GM21619 (cell line): Measurements from ENCODE around the gene NOP14.
A peak's percentile ranks its signal among the peaks of the same experiment; 100 is the strongest.
"Not testable (repeated sequence)": the region's sequence is repeated elsewhere in the genome, so short reads cannot be mapped to it uniquely, and the experiment has no call there.

Source experiments
- ATAC-seq: cut with Tn5 transposase; IDR thresholded peaks from one replicate; pipeline ENCODE4 v1.9.1; 2021; ENCODE audit not compliant: unreplicated experiment

The NOP14 gene

DNA sequence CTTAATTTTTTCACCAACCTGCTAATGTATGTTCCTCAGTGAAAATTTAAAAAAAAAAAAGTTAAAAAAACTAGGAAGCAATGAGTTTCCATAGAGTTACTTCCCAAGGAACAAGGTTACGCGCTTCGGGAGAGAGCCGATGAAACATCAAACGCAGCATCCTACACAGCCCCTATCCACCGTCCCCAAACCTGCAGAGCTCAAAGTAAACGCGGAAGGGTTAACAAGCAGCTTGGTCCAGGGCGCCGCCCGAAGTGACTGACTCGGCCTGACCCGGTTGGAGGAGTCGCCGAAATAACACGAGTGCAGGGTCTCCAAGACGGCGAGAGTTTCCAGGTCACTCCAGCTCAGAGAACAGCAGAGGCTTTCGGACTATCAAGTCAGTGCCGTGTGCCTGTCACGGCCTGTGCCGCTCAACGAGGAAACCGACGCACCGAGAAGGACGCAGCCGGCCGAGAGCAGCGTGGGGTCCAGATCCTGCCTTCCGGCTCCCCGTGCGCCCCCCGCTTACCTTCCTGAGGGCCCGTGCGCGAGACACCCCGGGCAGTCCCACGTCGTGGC, 512 bp downstream of the NOP14 start:
- ATAC-seq, result peak; percentile 34

DNA sequence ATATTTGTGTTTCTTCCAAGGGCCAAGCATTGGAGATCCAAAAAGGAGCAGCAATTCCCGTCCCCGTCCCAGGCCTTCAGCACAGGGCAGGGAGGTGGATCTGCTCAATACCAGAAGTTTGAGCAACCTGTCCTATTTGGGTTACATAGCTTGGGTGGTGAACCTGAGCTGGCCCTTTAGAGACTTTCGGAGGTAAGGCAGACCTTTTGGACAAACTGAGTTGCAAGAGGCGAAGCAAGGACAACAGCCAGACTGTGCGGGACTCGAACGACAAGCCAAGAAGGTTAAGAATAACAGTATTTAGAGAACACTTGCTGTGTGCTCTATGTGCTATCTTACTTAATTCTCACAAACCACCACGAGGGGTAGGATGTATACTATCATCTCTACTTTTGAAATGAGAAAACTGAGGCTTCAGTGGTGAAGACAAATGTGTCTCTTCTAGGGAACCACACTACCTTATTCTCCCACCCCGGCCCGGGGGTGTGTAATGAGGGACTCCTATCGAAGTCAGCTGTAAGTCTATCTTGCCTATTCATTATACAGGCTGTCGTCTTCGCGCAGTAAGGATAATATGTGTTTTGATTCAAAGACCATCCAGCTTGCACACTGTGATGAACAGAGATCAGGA, 1.3 kb downstream of the NOP14 start:
- no peak for ATAC-seq

DNA sequence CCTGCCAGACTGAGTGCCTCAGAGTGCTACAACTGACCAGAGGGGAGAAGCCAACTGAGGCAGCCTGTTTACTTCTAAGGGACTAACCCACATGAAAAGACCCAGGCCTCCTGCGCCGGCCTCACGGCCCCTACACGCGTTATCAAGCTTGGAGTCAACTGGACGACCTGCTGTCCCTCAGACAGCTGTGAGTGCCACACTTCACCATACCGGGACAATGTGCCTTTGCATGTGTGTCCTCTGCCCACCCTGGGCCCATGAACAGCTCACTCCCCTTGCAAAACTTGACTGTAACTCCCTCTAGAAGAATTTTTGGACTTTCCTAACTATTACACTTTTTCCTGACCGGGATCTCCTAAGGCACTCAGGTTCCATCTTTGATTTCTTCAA, 1.8 kb downstream of the NOP14 start:
- ATAC-seq, result no peak

DNA sequence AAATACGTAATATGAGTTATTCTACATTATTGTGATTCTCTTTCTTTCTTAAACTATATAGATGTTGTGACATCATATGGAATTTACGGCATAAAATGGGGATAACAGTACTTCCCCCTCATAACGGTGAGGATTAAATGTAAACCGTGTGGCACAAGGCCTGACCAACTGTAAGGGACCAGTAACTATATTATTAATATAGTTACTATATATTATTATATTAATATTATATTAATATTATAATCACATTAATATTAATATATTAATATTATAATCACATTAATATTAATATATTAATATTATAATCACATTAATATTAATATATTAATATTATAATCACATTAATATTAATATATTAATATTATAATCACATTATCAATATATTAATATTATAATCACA, 2.8 kb downstream of the NOP14 start:
- not testable (repeated sequence) for ATAC-seq

- ATAC-seq, result no peak
Measured at GRCh38 chr4:2958446-2958845, 4.8 kb downstream of the NOP14 start.

GRCh38 chr4:2955186-2956044, 7.8 kb downstream of the NOP14 start:
- not testable (repeated sequence) for ATAC-seq

DNA sequence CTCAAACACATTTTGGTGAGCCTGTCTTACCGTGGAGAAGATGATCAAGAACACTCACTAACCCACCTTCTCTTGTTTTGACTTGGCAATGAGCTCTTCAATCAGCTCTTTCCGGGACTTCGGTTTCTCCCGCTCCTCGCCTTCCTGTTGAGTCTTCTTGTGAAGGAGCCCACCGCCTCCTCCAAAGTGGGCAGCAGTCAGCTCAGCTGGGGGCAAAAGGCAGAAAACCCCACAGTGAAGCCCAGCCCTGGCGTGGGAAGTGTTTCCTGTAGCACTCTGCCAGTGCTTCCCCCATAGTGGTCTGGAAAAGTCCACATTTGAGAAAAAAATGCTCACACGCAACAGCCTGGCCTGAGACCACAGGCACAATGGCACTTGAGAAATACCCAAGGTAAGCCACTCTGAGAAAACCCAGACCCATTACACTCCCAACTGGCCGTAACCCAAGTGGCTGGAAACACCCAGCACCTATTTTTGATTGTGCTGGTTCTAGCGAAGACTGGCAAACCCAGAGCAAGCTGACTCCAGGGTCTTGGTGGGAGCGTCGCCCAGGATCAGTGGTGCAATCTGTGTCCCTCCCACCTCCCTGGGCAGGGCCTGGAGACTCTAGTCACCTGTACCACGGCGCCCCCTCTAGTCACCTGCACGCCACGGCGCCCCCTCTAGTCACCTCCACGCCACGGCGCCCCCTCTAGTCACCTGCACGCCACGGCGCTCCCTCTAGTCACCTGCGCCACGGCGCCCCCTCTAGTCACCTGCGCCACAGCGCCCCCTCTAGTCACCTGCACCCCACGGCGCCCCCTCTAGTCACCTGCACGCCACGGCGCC, 8.6 kb downstream of the NOP14 start:
- ATAC-seq, result no peak

DNA sequence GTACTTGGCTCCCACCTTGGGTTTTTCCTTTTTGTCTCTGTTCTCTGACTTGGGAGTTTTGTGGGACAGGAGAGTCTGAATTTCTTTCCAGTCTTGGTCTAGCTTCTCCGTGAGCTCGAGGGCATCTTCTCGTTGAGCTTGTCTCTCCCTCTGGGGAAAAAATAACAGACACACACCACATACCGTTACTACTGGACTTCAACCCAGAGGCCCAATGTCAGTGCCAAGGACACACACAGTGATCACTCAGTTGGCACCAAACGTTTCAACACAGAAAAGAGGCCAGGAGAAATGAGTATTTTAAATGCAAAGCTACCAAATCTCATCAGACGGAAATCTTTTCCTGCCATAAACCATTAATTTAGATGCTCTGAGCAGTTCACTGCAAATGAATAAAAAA, 9.7 kb downstream of the NOP14 start:
- no peak for ATAC-seq

DNA sequence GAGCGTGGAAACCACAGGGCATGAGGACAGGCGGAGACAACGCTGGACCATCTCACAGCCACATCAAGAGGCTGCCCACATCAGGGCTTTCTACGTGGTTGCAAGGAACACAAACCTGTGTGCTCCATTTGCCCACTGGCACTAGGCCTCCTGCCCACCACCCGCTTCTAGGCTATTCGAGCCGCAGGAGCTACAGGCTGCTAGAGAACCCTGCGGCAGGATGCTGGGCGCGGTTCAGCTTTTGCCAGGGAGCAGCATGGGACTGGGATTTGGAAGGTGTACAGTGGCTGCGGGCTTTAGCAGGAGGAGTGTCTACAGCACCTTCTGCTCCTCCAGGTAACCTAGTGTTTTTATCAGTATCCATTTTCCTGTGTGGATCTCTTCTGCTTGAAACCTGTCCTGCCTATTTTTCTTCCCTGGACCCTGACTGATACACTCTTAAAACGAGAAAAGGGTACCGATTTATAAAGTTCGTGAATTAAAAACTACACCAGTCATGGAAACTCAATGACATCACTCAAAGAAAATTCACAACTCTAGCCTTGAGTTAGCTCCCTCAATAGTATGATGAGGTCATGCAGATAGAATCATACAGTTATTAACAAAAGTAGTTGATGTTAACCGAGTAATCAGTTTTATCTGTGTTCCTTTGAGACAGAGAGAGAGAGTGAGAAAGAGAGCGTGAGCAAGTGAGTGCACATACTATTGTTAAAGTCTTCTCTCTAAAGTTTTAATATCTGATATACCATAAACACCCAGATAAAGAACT, 12.8 kb downstream of the NOP14 start:
- no peak for ATAC-seq

- ATAC-seq, result no peak
Measured at GRCh38 chr4:2949782-2950125, 13.5 kb downstream of the NOP14 start.

DNA sequence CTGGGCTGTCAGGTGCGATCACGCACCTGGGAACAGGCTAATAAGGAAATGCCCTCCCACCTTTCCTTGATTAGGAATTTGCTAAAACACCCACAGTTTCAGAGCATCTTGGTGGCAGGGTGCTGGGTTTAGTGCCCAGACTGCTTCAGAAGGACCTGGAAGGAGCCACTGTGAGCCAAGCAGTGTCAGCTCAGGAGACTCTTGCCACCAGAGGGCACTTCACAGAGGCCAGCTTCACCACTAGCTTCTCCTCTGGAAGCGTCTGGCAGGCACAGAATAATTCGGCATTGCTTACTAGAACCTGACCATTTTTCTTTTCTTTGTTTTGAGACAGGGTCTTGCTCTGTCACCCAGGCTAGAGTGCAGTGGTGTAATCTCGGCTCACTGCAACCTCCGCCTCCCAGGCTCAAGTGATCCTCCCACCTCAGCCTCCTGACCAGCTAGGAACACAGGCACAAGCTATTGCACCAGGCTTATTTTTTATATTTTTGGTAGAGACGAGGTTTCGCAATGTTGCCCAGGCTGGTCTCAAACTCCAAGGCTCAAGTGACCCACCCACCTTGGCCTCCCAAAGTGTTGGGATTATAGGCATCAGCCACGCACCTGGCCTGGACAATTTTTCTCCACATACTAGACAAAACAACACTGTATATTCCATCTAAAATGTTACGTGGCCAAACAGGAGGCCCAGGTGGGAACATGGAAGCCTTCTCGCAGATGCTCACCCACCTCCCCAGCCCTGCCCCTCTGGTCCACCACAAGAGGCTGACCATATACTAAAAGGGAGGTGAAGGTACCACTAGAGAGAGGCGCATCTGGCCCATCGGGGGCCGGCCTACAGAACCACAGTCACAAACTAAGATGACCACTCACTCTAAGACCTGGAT, 14.1 kb downstream of the NOP14 start:
- no peak for ATAC-seq

GRCh38 chr4:2947926-2948325, 15.3 kb downstream of the NOP14 start:
- no peak for ATAC-seq

- ATAC-seq, result no peak
Measured at GRCh38 chr4:2946812-2947600, 16.2 kb downstream of the NOP14 start.

GRCh38 chr4:2945619-2946604, 17.3 kb downstream of the NOP14 start:
- ATAC-seq, result not testable (repeated sequence)

DNA sequence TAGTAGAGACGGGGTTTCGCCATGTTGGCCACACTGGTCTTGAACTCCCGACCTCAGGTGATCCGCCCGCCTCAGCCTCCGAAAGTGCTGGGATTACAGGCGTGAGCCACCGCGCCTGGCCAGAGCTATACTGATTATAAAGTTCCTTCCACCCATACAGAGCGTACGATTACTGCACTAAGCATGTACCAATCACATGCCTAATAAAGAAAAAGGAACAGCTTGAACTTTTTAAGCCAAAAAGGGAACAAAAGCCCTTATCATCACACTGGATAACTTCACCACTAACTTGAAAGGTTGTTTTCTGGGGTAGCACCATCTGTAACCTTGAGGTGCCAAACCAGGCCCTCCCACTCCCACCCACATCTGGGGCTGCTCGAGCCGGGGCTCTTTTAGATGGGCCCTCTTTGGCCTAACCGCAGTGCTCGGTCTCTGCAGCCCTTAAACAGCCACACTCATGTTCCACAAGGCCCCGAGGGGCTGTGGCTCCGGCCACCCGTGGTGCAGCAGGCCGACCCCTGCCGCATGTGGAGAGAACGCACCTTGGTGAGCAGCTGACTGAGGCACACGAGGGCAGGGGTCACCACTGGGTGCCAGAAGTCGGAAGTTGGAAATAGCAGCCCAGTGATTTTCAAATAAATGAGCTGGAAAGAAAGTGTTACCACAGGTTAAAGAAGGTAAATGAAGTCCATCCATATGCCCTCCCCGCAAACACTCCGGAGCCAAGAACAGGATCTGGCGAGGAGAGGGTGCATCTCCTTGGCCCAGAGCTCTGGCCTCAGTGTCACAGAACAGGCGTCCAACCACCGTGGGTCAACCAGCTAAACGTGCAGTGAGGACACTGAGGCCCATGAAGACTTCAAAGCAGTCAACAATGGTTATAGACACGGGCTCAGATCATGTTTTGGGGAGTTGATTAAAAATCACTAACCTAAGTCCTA, 18.4 kb downstream of the NOP14 start:
- no peak for ATAC-seq

GRCh38 chr4:2944091-2944482, 19.1 kb downstream of the NOP14 start:
- no peak for ATAC-seq
